SK-N-SH (cell line): ENCODE measurements around the gene MYCBP.

Experiments used
- POLR2AphosphoS5 ChIP-seq: IDR thresholded peaks from 2 replicates; pipeline ENCODE4 v1.6.1; 2012; ENCODE audit warnings: low read depth, low read length
- RAD21 ChIP-seq: IDR thresholded peaks from 2 replicates; pipeline ENCODE4 v1.6.1; 2012; ENCODE audit warnings: mild to moderate bottlenecking, low read length
- SMC3 ChIP-seq: IDR thresholded peaks from 2 replicates; pipeline ENCODE4 v1.6.1; 2012; ENCODE audit warnings: low read depth, low read length, improper control_type of control experiment
- TF ChIP-seq, protein P1 (sequence below): fragments of 200-600 bp; sonication (generic); IDR thresholded peaks from 2 replicates; pipeline ENCODE4 v1.6.1; 2017; ENCODE audit warnings: antibody characterized with exemption, mild to moderate bottlenecking, moderate library complexity

DNA sequence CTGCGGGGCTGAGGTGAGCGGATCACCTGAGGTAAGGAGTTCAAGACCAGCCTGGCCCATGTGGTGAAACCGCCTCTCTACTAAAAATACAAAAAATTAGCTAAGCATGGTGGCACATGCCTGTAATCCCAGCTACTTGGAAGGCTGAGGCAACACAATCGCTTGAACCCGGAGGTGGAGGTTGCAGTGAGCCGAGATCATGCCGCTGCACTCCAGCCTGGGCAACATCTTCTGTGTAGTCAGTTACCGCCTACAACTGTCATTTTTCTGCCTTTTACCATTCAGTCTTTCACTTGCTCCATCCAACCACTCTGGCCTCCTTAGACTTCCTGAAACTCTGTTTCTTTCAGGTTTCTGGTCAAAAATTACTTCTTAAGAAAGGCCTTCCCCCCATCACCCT, 2.2 kb downstream of the MYCBP start:
- TF ChIP-seq POLR2AphosphoS5, result no peak
- TF ChIP-seq, protein P1, sequence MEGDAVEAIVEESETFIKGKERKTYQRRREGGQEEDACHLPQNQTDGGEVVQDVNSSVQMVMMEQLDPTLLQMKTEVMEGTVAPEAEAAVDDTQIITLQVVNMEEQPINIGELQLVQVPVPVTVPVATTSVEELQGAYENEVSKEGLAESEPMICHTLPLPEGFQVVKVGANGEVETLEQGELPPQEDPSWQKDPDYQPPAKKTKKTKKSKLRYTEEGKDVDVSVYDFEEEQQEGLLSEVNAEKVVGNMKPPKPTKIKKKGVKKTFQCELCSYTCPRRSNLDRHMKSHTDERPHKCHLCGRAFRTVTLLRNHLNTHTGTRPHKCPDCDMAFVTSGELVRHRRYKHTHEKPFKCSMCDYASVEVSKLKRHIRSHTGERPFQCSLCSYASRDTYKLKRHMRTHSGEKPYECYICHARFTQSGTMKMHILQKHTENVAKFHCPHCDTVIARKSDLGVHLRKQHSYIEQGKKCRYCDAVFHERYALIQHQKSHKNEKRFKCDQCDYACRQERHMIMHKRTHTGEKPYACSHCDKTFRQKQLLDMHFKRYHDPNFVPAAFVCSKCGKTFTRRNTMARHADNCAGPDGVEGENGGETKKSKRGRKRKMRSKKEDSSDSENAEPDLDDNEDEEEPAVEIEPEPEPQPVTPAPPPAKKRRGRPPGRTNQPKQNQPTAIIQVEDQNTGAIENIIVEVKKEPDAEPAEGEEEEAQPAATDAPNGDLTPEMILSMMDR, result no peak
- no peak for TF ChIP-seq SMC3
- no peak for TF ChIP-seq RAD21
